Breast epithelium (tissue), 3 donors: ENCODE measurements around the gene KAT2B.
"Not testable (repeated sequence)": the region's sequence is repeated elsewhere in the genome, so short reads cannot be mapped to it uniquely, and the experiment has no call there.

ENCODE experiments used
- POLR2A ChIP-seq: fragments of 450-650 bp; IDR thresholded peaks from one replicate; pipeline ENCODE4 v1.6.1; 2016; ENCODE audit warnings: antibody characterized with exemption, mild to moderate bottlenecking, moderate library complexity
- POLR2AphosphoS5 ChIP-seq, 3 donors: sonication (generic); formaldehyde crosslinking; IDR thresholded peaks; one replicate each; pipeline ENCODE4 v1.6.1; 2017; ENCODE audit warnings: antibody characterized with exemption in 3 of 3
- TF ChIP-seq, protein P1 (sequence below), 3 donors: fragments of 450-650 bp; IDR thresholded peaks; one replicate each; pipeline ENCODE4 v1.5.1; 2016 to 2017; ENCODE audit warnings: antibody characterized with exemption in 3 of 3, mild to moderate bottlenecking in 3 of 3, moderate library complexity in 3 of 3

DNA sequence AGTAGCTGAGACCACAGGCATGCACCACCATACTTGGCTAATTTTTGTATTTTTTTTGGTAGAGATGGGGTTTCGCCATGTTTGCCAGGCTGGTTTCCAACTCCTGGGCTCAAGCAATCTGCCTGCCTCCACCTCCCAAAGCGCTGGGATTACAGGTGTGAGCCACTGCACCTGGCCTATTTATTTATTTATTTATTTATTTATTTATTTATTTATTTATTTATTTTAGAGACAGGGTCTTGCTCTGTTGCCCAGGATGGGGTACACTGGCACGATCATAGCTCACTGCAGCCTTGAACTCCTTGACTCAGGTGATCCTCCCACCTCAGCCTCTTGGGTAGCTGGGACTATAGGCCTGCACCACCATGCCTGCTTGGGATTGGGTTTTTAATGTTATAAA, 4.9 kb downstream of the KAT2B start:
- TF ChIP-seq, protein P1, sequence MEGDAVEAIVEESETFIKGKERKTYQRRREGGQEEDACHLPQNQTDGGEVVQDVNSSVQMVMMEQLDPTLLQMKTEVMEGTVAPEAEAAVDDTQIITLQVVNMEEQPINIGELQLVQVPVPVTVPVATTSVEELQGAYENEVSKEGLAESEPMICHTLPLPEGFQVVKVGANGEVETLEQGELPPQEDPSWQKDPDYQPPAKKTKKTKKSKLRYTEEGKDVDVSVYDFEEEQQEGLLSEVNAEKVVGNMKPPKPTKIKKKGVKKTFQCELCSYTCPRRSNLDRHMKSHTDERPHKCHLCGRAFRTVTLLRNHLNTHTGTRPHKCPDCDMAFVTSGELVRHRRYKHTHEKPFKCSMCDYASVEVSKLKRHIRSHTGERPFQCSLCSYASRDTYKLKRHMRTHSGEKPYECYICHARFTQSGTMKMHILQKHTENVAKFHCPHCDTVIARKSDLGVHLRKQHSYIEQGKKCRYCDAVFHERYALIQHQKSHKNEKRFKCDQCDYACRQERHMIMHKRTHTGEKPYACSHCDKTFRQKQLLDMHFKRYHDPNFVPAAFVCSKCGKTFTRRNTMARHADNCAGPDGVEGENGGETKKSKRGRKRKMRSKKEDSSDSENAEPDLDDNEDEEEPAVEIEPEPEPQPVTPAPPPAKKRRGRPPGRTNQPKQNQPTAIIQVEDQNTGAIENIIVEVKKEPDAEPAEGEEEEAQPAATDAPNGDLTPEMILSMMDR (IDR thresholded peaks at IDR 0.05) = not testable (repeated sequence)
- TF ChIP-seq POLR2A; POLR2AphosphoS5 (IDR thresholded peaks at IDR 0.05): not testable (repeated sequence)
